Stimulated activated memory B cell treated with anti-CD40 and anti-IgM and Interleukin-4, amounts not matched to agents 10 μg/mL and 1 μg/mL and 100 μg/mL, for 72 hours (primary cell): ENCODE results near the gene LRRC49.

ENCODE experiments used
- ATAC-seq: fragments of 150-1000 bp; cut with Tn5 transposase; 2 replicates; pipeline ENCODE4 v1.10.0; 2021
- H3K27ac Mint-ChIP-seq: one replicate; pipeline ENCODE4 v1.8.0; 2022; ENCODE audit warnings: mild to moderate bottlenecking, mixed read lengths
- H3K27me3 Mint-ChIP-seq: one replicate; pipeline ENCODE4 v1.8.0; 2022; ENCODE audit warnings: mixed read lengths
- H3K36me3 Mint-ChIP-seq: one replicate; pipeline ENCODE4 v1.8.0; 2022; ENCODE audit warnings: mixed read lengths
- H3K4me1 Mint-ChIP-seq: one replicate; pipeline ENCODE4 v1.8.0; 2022; ENCODE audit warnings: mixed read lengths
- H3K4me3 Mint-ChIP-seq: one replicate; pipeline ENCODE4 v1.8.0; 2022; ENCODE audit warnings: mild to moderate bottlenecking, moderate library complexity, mixed read lengths
- H3K9me3 Mint-ChIP-seq: one replicate; pipeline ENCODE4 v1.8.0; 2022; ENCODE audit warnings: mixed read lengths

The LRRC49 gene, protein sequence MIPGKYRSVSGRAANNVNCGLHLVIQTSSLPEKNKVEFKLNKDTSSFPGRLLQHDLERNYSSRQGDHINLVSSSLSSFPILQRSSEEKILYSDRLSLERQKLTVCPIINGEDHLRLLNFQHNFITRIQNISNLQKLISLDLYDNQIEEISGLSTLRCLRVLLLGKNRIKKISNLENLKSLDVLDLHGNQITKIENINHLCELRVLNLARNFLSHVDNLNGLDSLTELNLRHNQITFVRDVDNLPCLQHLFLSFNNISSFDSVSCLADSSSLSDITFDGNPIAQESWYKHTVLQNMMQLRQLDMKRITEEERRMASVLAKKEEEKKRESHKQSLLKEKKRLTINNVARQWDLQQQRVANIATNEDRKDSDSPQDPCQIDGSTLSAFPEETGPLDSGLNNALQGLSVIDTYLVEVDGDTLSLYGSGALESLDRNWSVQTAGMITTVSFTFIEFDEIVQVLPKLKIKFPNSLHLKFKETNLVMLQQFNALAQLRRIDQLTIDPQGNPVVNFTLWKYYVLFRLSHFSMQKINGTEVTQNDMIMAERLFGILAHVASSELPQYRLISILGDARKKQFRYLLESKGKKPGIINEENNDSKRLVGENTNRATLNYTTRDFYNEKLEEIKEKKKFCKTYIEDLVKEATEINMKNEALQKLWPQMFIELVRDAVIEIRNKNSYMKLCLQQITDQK

DNA sequence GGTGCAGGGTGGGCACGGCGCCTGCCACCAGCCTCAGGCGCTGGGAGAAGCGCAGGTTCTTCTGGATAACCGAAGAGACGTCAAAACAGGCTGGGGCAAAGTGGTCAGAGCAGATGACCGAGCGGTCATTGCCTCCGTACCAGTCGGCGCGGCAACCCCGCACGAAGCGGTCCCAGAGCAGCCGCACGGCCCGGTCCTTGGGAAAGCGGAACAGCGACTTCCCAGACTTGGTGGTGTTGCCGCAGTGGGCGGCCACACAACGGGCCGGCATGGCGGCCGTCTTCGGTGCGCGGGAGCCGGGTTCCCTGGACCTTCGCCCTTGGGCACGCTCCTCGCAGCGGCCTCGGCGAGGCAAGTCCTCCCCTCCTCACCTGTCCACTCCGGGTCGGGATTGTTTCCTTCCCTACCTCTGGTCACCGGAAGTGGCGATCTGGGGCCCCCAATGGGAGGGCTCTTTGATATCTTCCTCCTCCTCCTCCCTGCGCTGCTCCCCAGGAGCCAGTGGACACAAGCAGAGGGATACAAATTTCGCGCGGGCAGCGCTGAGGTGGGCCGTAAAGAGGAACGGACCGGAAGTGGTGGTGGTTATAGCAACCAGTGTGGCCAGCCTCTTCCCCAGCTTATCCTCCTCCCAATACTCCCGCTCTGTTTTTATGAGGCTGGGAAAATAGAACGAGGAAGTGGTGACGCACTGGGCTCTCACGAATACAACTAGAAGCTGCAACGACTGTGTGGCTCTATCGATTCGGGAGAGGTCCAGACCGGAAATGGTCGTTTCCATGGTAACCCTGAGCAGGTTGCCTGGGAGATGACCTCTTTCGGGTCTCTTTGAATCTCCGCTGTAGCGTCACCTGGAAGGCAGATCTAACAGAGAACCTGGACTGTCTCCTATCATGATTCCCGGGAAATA lies at the start of gene LRRC49, which contains the start of gene THAP10:
LRRC49 (plus strand) TSS at position 825 of the 910 bp plus-strand sequence; CDS start at position 894, 69 bp downstream.
THAP10 (minus strand) TSS at position 432 of the 910 bp plus-strand sequence; CDS start at position 271, 161 bp downstream.
- peak; percentile 85 for ATAC-seq
- H3K27me3 Mint-ChIP-seq: no peaks in the 10 kb centered on the region
- H3K27ac Mint-ChIP-seq: peak within 1 kb of the TSS; percentile 75
- H3K4me1 Mint-ChIP-seq: peaks cover 10% of the 10 kb centered on the region
- H3K4me3 Mint-ChIP-seq: peak within 1 kb of the TSS; percentile 95
- H3K36me3 Mint-ChIP-seq: no peaks in the 10 kb centered on the region
- no peaks in the 10 kb centered on the region for H3K9me3 Mint-ChIP-seq

GRCh38 chr15:70845602-70846360 lies 46.8 kb upstream of the LRRC49 start:
- Mint-ChIP-seq H3K4me1 (no peaks in the 10 kb centered on the region), H3K36me3 (no peaks in the 10 kb centered on the region), H3K27me3 (peaks cover 39% of the 10 kb centered on the region), H3K9me3 (no peaks in the 10 kb centered on the region), H3K27ac (no peak overlapping the region), H3K4me3 (no peak overlapping the region)
- no peak for ATAC-seq

DNA sequence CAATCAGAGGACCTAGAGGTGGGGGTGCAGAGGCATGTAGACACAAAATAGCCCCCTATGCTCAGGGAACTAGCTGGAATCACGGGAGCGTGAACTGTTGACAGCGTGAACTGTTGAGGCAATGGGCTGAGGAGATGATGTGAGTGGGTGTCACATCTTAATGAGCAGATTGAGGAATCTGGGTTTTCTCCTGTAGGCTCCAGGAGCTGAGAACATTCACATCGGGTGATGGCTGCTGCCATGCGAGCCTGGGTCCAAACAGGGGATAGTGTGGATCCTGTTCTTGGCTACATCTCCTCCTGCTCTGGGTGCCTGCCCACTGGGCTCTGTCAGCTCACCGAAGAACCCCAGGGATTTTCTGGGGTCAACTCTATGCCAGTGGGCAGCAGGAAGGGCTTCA lies 40.7 kb upstream of the LRRC49 start:
- no peaks in the 10 kb centered on the region for H3K9me3 Mint-ChIP-seq
- H3K27ac Mint-ChIP-seq: no peak overlapping the region
- H3K4me1 Mint-ChIP-seq: peaks cover 5% of the 10 kb centered on the region
- peaks cover 72% of the 10 kb centered on the region for H3K27me3 Mint-ChIP-seq
- no peak for ATAC-seq
- no peak overlapping the region for H3K4me3 Mint-ChIP-seq
- H3K36me3 Mint-ChIP-seq: no peaks in the 10 kb centered on the region

DNA sequence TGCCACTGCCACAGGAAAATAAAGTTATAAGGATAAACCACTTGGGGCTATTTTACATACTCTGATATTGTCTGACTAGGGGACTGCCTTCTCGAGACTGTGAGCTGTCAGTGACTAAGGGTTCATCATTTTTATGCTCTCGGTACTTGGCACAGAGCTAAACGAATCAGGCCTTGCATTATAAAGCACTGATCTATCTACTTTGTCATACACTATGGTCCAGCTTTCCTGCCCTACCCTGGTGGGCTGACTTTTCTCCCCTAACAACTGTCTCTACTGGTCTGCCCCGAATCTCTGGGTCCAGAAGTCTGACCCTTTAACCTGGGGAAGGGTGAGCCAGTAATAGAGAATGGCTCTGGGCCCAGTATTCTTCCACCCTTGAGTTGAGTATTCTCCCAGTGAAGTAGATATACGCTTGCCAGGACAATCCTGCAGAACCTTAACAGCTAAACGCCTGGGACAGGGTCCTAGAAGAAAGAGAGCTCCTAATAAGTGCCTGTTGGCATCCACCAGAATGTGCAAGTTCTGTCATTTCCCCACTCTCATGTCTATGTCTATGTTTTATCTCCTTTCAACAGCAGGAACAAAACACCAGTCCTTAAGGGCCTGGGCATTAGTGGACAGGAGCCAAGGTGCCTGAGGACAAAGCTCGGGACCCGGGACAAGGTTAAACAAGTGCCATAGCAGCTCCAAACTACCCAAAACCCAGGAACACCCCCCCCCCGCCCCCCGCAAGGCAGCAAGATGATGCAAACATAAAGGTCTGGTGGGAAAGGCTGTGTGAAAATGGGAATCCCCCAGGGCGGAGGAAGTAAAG lies 39.9 kb upstream of the LRRC49 start:
- ATAC-seq: no peak
- Mint-ChIP-seq H3K4me3 (peak overlapping the region; percentile 49), H3K4me1 (peaks cover 5% of the 10 kb centered on the region), H3K27me3 (peaks cover 72% of the 10 kb centered on the region), H3K9me3 (no peaks in the 10 kb centered on the region), H3K27ac (no peak overlapping the region), H3K36me3 (no peaks in the 10 kb centered on the region)

GRCh38 chr15:70853318-70853972 lies 39.2 kb upstream of the LRRC49 start:
- Mint-ChIP-seq H3K27me3 (peaks cover 68% of the 10 kb centered on the region), H3K4me3 (peak overlapping the region; percentile 49), H3K36me3 (no peaks in the 10 kb centered on the region), H3K9me3 (no peaks in the 10 kb centered on the region), H3K27ac (no peak overlapping the region), H3K4me1 (peaks cover 5% of the 10 kb centered on the region)
- ATAC-seq: peak; percentile 38

DNA sequence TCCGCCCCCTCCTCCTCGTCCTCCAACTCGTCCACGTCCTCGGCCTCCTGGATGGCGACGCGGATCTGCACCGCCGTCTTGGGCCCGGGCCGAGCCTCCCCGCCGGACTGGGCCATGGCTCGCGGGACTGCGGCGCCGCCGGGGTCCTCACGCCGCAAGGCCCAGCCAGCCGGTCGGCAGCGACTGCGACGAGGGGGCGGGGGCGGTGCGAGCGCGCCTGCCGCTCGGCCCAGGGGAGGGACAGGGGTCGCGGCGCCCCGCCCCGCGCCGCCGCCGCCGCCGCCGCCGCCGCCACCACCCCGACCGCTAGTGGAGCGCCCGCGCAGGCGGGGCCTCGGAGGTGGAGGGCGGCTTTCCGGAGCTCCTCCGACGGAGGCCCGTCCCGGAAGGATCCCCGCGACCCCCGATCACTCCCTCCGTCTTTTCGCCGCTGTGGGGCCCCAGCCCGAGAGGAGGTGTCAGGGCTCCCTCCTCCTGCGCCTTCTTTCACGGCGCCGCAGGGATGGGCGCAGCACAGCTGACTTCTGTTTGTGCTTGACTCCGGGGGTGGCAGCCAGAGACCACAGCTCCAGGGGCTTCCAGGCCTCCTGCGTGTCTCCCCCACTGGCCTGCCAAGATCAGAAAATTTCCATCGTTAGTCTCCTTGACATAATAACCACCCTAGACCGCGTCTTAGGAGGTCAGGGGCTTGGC lies 38.5 kb upstream of the LRRC49 start, which contains the start of gene LARP6:
LARP6 (minus strand) TSS at position 185 of the 693 bp plus-strand sequence; CDS start at position 116, 69 bp downstream.
- H3K4me3 Mint-ChIP-seq: peak within 1 kb of the TSS; percentile 78
- no peaks in the 10 kb centered on the region for H3K9me3 Mint-ChIP-seq
- H3K36me3 Mint-ChIP-seq: no peaks in the 10 kb centered on the region
- peak; percentile 51 for ATAC-seq
- H3K4me1 Mint-ChIP-seq: peaks cover 5% of the 10 kb centered on the region
- H3K27me3 Mint-ChIP-seq: peaks cover 70% of the 10 kb centered on the region
- H3K27ac Mint-ChIP-seq: peak within 1 kb of the TSS; percentile 50

DNA sequence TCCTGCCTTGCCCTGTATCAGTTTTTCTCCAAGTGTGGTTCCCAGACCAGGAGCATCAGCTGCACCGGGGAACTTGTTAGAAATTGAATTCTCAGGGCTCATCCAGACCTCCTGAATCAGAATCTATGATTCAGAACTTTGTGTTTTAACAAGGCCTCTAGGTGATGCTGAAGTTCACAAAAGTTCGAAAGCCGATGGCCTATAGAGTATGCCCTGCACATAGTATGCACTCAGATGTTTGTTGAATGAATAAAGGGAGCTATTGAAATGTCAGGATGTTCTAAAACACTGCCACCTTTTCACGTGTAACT lies 38.0 kb upstream of the LRRC49 start:
- Mint-ChIP-seq H3K27ac (peak overlapping the region; percentile 50), H3K4me3 (peak overlapping the region; percentile 78), H3K9me3 (no peaks in the 10 kb centered on the region), H3K36me3 (no peaks in the 10 kb centered on the region), H3K4me1 (peaks cover 5% of the 10 kb centered on the region), H3K27me3 (peaks cover 70% of the 10 kb centered on the region)
- ATAC-seq: no peak

GRCh38 chr15:70855764-70856163 lies 36.9 kb upstream of the LRRC49 start:
- ATAC-seq: no peak

DNA sequence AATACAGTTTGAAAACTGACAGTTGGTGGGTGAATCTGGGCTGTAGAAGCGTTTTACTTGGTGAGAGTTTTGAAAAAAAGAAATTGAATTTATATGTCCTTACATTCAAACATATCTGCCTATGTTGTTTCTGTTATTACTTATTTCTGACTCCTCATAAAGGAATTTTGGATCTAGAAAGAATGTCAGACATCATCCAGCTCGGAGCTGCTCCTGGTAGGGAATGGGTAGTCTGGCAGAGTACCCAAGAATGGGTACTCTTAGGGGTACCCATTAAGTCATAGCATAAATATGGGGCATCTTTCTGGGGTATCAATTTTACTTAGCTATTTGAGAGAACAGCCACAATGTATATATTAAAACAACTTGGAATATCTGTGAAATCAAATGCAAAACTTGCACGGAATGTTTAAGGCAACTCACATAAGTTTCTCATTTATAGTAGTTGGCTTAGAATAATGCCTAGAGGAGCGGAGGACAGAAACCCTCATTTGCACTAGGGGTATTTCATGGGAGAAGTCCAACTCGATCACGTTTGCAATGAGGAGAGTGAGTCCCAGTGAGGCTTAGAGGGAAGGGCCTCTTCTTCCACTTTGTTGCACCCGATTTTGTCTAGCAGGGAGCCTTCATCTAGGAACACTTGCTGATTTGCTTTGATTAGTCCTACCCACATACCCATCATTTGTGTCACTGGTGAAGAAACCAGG lies 36.3 kb upstream of the LRRC49 start:
- no peak overlapping the region for H3K27ac Mint-ChIP-seq
- ATAC-seq: no peak
- peaks cover 5% of the 10 kb centered on the region for H3K4me1 Mint-ChIP-seq
- H3K9me3 Mint-ChIP-seq: no peaks in the 10 kb centered on the region
- no peaks in the 10 kb centered on the region for H3K36me3 Mint-ChIP-seq
- H3K4me3 Mint-ChIP-seq: no peak overlapping the region
- peaks cover 61% of the 10 kb centered on the region for H3K27me3 Mint-ChIP-seq

More at GRCh38 chr15:70855764-70856163, 36.9 kb upstream of the LRRC49 start:
- no peaks in the 10 kb centered on the region for H3K36me3 Mint-ChIP-seq
- H3K9me3 Mint-ChIP-seq: no peaks in the 10 kb centered on the region
- peaks cover 5% of the 10 kb centered on the region for H3K4me1 Mint-ChIP-seq
- H3K27me3 Mint-ChIP-seq: peaks cover 67% of the 10 kb centered on the region
- no peak overlapping the region for H3K4me3 Mint-ChIP-seq
- H3K27ac Mint-ChIP-seq: no peak overlapping the region

DNA sequence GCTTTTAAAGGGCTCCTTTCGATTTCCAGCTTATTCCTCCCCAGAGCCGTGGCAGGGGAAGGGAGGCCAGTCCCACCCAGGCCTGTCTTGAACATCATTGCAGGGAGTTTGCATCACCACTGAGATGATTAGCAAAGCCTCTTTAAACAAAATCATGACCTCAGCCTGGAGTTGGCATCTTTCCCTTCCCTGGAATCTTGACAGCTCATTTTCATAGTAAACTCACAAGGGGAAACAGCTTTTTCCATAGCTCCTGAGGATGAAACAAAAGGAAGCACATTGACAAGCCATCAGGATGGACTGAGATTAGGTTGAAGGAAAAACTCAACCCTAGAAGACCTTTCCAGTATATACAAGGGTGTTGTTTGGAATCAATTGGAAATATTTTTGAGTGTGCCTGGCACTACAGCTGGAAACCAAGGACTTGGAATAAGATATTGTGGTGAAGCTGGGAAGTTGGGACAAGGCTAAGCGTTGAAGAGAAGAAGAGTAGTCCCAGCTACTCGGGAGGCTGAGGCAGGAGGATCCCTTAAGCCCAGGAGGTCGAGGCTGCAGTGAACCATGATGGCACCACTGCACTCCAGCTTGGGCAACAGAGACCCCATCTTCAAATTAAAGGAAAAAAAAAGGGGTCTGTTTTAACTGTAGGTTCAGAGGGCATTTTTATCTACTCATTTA lies 35.6 kb upstream of the LRRC49 start:
- no peak for ATAC-seq
- no peak overlapping the region for H3K4me3 Mint-ChIP-seq
- H3K4me1 Mint-ChIP-seq: peaks cover 5% of the 10 kb centered on the region
- H3K27me3 Mint-ChIP-seq: peaks cover 55% of the 10 kb centered on the region
- H3K27ac Mint-ChIP-seq: no peak overlapping the region
- no peaks in the 10 kb centered on the region for H3K36me3 Mint-ChIP-seq
- H3K9me3 Mint-ChIP-seq: no peaks in the 10 kb centered on the region

DNA sequence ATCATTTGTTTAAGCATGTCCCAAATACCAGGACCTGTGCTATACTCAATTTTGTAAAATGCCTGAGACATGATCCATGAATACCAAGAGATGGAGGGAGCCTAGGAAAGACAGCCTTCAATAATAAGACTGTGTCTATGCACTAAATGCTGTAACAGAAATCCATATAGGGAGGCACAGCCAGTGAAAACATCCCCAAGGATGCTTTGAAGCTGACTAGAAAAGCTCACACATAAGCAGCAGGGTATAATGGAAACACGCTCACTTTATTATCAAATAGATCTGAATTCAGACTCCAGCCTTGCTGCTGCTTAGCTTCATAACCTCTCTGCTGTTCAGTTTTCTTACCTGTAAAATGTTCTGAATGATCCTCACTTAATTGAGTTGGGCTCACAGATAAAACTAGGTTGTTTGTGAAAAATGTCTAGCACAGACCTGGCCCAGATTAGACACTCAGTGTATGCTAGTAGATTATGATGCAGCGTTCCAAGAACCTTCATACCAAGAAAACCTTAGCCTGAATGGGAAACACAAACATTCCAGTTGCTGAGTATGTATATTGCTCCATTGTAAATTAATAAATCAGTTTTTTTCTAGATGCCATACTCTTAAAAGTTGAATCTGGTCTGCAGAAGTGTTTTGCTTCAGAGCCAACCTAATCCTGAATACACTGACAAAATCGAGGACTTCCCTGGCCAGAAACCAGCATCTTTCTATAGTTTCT lies 34.9 kb upstream of the LRRC49 start:
- no peak overlapping the region for H3K4me3 Mint-ChIP-seq
- H3K27me3 Mint-ChIP-seq: peaks cover 48% of the 10 kb centered on the region
- no peaks in the 10 kb centered on the region for H3K36me3 Mint-ChIP-seq
- no peak overlapping the region for H3K27ac Mint-ChIP-seq
- ATAC-seq: no peak
- no peaks in the 10 kb centered on the region for H3K9me3 Mint-ChIP-seq
- H3K4me1 Mint-ChIP-seq: peaks cover 5% of the 10 kb centered on the region
